HCT116 (cell line): ENCODE data around the gene PSMB7.

Experiments
- EZH2 ChIP-seq: fragments of 200-600 bp; sonication (generic); IDR thresholded peaks from 2 replicates; pipeline ENCODE4 v1.6.1; 2017; ENCODE audit warnings: antibody characterized with exemption, mixed run types
- EZH2phosphoT487 ChIP-seq: fragments of 200-600 bp; IDR thresholded peaks from 2 replicates; pipeline ENCODE4 v1.6.1; 2018; ENCODE audit warnings: antibody characterized with exemption, borderline replicate concordance
- POLR2AphosphoS5 ChIP-seq: IDR thresholded peaks from 2 replicates; pipeline ENCODE4 v1.6.1; 2011; ENCODE audit warnings: mild to moderate bottlenecking, low read depth, low read length, moderate library complexity
- TF ChIP-seq, protein P1 (sequence below), 3 experiments: fragments of 200-600 bp in 1 of 3; sonication (generic) in 1 of 3; IDR thresholded peaks in 2 of 3; conservative IDR thresholded peaks in 1 of 3; 2 replicates each; pipeline ENCODE4 v1.5.1; 2012 to 2017; ENCODE audit warnings: low read depth in 2 of 3, low read length in 2 of 3, antibody characterized with exemption in 1 of 3, borderline replicate concordance in 1 of 3, control low read depth in 1 of 3, mild to moderate bottlenecking in 1 of 3, mixed read lengths in 1 of 3, mixed run types in 1 of 3, moderate library complexity in 1 of 3; ENCODE audit not compliant: insufficient read depth in 1 of 3

DNA sequence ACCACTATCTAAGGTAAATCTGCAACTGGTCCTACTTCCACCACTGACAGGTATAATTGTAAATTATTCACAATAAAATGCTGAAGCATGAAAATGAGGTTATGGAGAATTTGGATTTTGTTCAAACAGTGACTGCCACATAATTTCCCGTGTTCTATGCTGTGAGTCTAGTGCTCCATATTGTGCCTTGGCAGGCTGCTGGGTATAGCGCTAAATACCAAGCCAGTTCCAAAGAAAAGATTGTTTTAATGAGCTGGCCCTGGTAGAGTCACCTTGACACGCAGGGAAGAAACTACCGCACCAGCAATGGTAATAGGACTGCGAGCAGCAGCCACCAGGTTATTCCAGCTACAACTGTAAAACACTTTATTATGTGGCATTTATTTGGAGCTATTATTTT lies 30.4 kb downstream of the PSMB7 start:
- TF ChIP-seq, protein P1, sequence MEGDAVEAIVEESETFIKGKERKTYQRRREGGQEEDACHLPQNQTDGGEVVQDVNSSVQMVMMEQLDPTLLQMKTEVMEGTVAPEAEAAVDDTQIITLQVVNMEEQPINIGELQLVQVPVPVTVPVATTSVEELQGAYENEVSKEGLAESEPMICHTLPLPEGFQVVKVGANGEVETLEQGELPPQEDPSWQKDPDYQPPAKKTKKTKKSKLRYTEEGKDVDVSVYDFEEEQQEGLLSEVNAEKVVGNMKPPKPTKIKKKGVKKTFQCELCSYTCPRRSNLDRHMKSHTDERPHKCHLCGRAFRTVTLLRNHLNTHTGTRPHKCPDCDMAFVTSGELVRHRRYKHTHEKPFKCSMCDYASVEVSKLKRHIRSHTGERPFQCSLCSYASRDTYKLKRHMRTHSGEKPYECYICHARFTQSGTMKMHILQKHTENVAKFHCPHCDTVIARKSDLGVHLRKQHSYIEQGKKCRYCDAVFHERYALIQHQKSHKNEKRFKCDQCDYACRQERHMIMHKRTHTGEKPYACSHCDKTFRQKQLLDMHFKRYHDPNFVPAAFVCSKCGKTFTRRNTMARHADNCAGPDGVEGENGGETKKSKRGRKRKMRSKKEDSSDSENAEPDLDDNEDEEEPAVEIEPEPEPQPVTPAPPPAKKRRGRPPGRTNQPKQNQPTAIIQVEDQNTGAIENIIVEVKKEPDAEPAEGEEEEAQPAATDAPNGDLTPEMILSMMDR (IDR thresholded peaks at IDR 0.05 in 2 of 3, conservative IDR thresholded peaks at IDR 0.05 in 1 of 3; ENCODE audit: borderline replicate concordance in 1 of 3, insufficient read depth in 1 of 3, low read depth in 2 of 3, low read length in 2 of 3) = no peak
- TF ChIP-seq POLR2AphosphoS5 (no peak), EZH2phosphoT487 (no peak), EZH2 (no peak)
